Mucosa of rectum (tissue), 2 donors: ENCODE results near the gene FAM117A.
A peak's percentile ranks its signal among the peaks of the same experiment; 100 is the strongest.

Experiments used
- H3K27ac ChIP-seq, 2 donors: one replicate each; pipeline ENCODE4 v1.7.0; 2013; ENCODE audit warnings: inconsistent platforms in 2 of 2, low read depth in 2 of 2, low read length in 2 of 2
- H3K27me3 ChIP-seq, 2 donors: one replicate each; pipeline ENCODE4 v1.7.0; 2013; ENCODE audit warnings: low read length in 2 of 2; ENCODE audit not compliant: control insufficient read depth in 2 of 2, insufficient read depth in 2 of 2
- H3K36me3 ChIP-seq, 2 donors: one replicate each; pipeline ENCODE4 v1.7.0; 2013; ENCODE audit warnings: low read length in 2 of 2; ENCODE audit not compliant: control insufficient read depth in 2 of 2, insufficient read depth in 2 of 2
- H3K4me1 ChIP-seq, 2 donors: one replicate each; pipeline ENCODE4 v1.7.0; 2013; ENCODE audit warnings: low read length in 2 of 2, mild to moderate bottlenecking in 1 of 2; ENCODE audit not compliant: control insufficient read depth in 2 of 2, insufficient read depth in 2 of 2
- H3K4me3 ChIP-seq, 2 donors: one replicate each; pipeline ENCODE4 v1.7.0; 2013; ENCODE audit warnings: low read length in 2 of 2
- H3K9ac ChIP-seq, 2 donors: one replicate each; pipeline ENCODE4 v1.7.0; 2013; ENCODE audit warnings: low read length in 2 of 2, low read depth in 1 of 2, mild to moderate bottlenecking in 1 of 2
- H3K9me3 ChIP-seq, 2 donors: one replicate each; pipeline ENCODE4 v1.7.0; 2013; ENCODE audit warnings: low read length in 2 of 2; ENCODE audit not compliant: control insufficient read depth in 2 of 2
- donor health status: healthy.
- donor health status: Normal muscosa, but diverticular disease.

Gene FAM117A

GRCh38 chr17:49753959-49754391, 10.0 kb downstream of the FAM117A start:
- peaks cover 2% of the 10 kb centered on the region in 2 donors for H3K4me1 ChIP-seq
- H3K9ac ChIP-seq: no peak overlapping the region
- no peaks in the 10 kb centered on the region for H3K36me3 ChIP-seq
- no peaks in the 10 kb centered on the region for H3K27me3 ChIP-seq
- no peaks in the 10 kb centered on the region for H3K9me3 ChIP-seq
- H3K4me3 ChIP-seq: no peak overlapping the region
- no peak overlapping the region for H3K27ac ChIP-seq

- H3K4me3 ChIP-seq: no peak overlapping the region
- H3K9ac ChIP-seq: no peak overlapping the region
- H3K27ac ChIP-seq: no peak overlapping the region
- H3K4me1 ChIP-seq: peaks cover 2 to 4% of the 10 kb centered on the region in 2 donors
- H3K9me3 ChIP-seq: no peaks in the 10 kb centered on the region
- H3K27me3 ChIP-seq: no peaks in the 10 kb centered on the region
- H3K36me3 ChIP-seq: no peaks in the 10 kb centered on the region
Measured at GRCh38 chr17:49752508-49752907, 11.4 kb downstream of the FAM117A start.

- no peak overlapping the region for H3K9ac ChIP-seq
- H3K9me3 ChIP-seq: no peaks in the 10 kb centered on the region
- H3K27me3 ChIP-seq: no peaks in the 10 kb centered on the region
- H3K4me1 ChIP-seq: peaks cover 2 to 6% of the 10 kb centered on the region in 2 donors
- no peak overlapping the region for H3K4me3 ChIP-seq
- H3K36me3 ChIP-seq: no peaks in the 10 kb centered on the region
- peak overlapping the region in 1 of 2 donors; percentile 1 for H3K27ac ChIP-seq
Measured at GRCh38 chr17:49749730-49750129, 14.2 kb downstream of the FAM117A start.

- H3K36me3 ChIP-seq: no peaks in the 10 kb centered on the region
- peak overlapping the region; percentile 60 to 80 for H3K27ac ChIP-seq
- no peaks in the 10 kb centered on the region for H3K27me3 ChIP-seq
- peaks cover 2 to 6% of the 10 kb centered on the region in 2 donors for H3K4me1 ChIP-seq
- no peaks in the 10 kb centered on the region for H3K9me3 ChIP-seq
- no peak overlapping the region for H3K4me3 ChIP-seq
- H3K9ac ChIP-seq: no peak overlapping the region
Measured at GRCh38 chr17:49748791-49749190, 15.1 kb downstream of the FAM117A start.

GRCh38 chr17:49748223-49748622, 15.7 kb downstream of the FAM117A start:
- peak overlapping the region; percentile 60 to 80 for H3K27ac ChIP-seq

GRCh38 chr17:49747632-49748031, 16.3 kb downstream of the FAM117A start:
- peaks cover 7 to 8% of the 10 kb centered on the region in 2 donors for H3K4me1 ChIP-seq
- no peak overlapping the region for H3K9ac ChIP-seq
- no peak overlapping the region for H3K4me3 ChIP-seq
- no peaks in the 10 kb centered on the region for H3K36me3 ChIP-seq
- H3K27me3 ChIP-seq: no peaks in the 10 kb centered on the region
- H3K9me3 ChIP-seq: no peaks in the 10 kb centered on the region
- peak overlapping the region; percentile 60 to 80 for H3K27ac ChIP-seq

More at GRCh38 chr17:49748223-49748622, 15.7 kb downstream of the FAM117A start:
- Histone ChIP-seq H3K4me3 (no peak overlapping the region), H3K27me3 (no peaks in the 10 kb centered on the region), H3K36me3 (no peaks in the 10 kb centered on the region), H3K9me3 (no peaks in the 10 kb centered on the region), H3K9ac (no peak overlapping the region), H3K4me1 (peaks cover 2 to 6% of the 10 kb centered on the region in 2 donors)

- Histone ChIP-seq H3K4me3 (peak overlapping the region in 1 of 2 donors; percentile 56), H3K27me3 (no peaks in the 10 kb centered on the region), H3K9me3 (no peaks in the 10 kb centered on the region), H3K27ac (peak overlapping the region; percentile 60 to 80), H3K9ac (peak overlapping the region; percentile 23 to 52), H3K36me3 (no peaks in the 10 kb centered on the region), H3K4me1 (peaks cover 10% of the 10 kb centered on the region in 2 donors)
Measured at GRCh38 chr17:49746791-49747490, 17.0 kb downstream of the FAM117A start.

GRCh38 chr17:49745175-49746139, 18.5 kb downstream of the FAM117A start:
- H3K4me1 ChIP-seq: peaks cover 14 to 22% of the 10 kb centered on the region in 2 donors
- peak overlapping the region in 1 of 2 donors; percentile 32 for H3K4me3 ChIP-seq
- no peak overlapping the region for H3K9ac ChIP-seq
- H3K36me3 ChIP-seq: no peaks in the 10 kb centered on the region
- H3K27me3 ChIP-seq: no peaks in the 10 kb centered on the region
- no peaks in the 10 kb centered on the region for H3K9me3 ChIP-seq
- peak overlapping the region in 1 of 2 donors; percentile 80 for H3K27ac ChIP-seq

- peak overlapping the region; percentile 54 to 85 for H3K27ac ChIP-seq
- peaks cover 24 to 31% of the 10 kb centered on the region in 2 donors for H3K4me1 ChIP-seq
- H3K36me3 ChIP-seq: no peaks in the 10 kb centered on the region
- H3K4me3 ChIP-seq: peak overlapping the region in 1 of 2 donors; percentile 17
- no peaks in the 10 kb centered on the region for H3K27me3 ChIP-seq
- no peaks in the 10 kb centered on the region for H3K9me3 ChIP-seq
- no peak overlapping the region for H3K9ac ChIP-seq
Measured at GRCh38 chr17:49742166-49742638, 21.7 kb downstream of the FAM117A start.

- Histone ChIP-seq H3K4me3 (peak overlapping the region in 1 of 2 donors; percentile 17), H3K27me3 (no peaks in the 10 kb centered on the region), H3K9ac (no peak overlapping the region), H3K36me3 (no peaks in the 10 kb centered on the region), H3K27ac (peak overlapping the region; percentile 54 to 85), H3K9me3 (no peaks in the 10 kb centered on the region), H3K4me1 (peaks cover 24 to 31% of the 10 kb centered on the region in 2 donors)
Measured at GRCh38 chr17:49741692-49742076, 22.2 kb downstream of the FAM117A start.
